ENCODE data around the gene GNG3.
A peak's percentile ranks its signal among the peaks of the same experiment; 100 is the strongest.
"Not testable (repeated sequence)": the region's sequence is repeated elsewhere in the genome, so short reads cannot be mapped to it uniquely, and the experiment has no call there.

Gene GNG3

DNA sequence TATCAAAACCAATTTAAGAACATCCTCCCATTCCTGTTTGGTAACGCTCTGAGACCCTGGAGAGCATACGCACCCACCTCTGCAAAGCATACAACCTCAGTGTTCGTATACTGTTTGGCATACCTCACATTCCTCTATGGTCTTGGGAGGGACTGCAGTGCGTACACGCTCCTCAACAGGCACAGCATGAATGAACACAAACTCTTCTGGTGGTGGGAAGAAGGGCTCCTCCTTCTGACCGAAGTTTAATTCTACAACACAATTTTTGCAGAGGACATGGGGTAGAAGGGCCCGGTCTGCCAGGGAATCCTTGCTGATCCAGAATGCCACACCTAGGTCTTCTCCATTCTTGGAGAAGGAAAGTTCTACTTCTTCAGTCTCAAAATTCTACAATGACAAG is 14.5 kb downstream of the GNG3 start:
- no peak for DNase-seq

DNA sequence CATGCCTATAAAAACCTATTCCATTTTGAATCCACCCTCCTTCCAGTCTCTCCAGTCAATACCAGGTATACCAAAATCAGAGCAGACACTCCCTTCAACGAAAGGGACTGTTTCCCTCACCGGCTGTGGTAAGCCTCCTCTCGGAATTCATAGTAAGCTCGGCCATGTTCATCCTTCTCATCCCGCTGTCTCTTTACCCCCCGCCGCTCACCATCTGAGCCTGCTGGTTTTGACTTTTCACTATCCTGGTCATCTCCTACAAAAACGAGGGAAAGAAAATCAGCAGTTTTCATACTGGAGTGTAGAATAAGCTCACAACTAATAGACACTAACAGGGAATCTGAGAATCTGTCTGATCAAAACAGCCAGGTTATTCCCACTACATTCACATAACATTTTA is 16.7 kb downstream of the GNG3 start:
- DNase-seq: no peak

- DNase-seq: no peak
These were observed 18.2 kb downstream of the GNG3 start for GRCh38 chr11:62725646-62726045.

- DNase-seq: peak in 1 of 2 experiments; percentile 22
These were observed 18.9 kb downstream of the GNG3 start for GRCh38 chr11:62726156-62726914.

- no peak for DNase-seq
These were observed 19.4 kb downstream of the GNG3 start for GRCh38 chr11:62726915-62727164.

- peak; percentile 96 to 99 for DNase-seq
These were observed 19.8 kb downstream of the GNG3 start, which contains the start of gene HNRNPUL2 for GRCh38 chr11:62727165-62727871. TSS of gene HNRNPUL2 (minus strand) at chr11:62727457. CDS start at chr11:62727156, 301 bp downstream.

- peak; percentile 60 to 84 for DNase-seq
These were observed 20.3 kb downstream of the GNG3 start for GRCh38 chr11:62727872-62728170.

GRCh38 chr11:62728171-62728988 is 20.9 kb downstream of the GNG3 start, which contains the start of gene TTC9C:
TSS of gene TTC9C (plus strand) at chr11:62728486. CDS start at chr11:62728849, 363 bp downstream.
- peak; percentile 78 to 80 for DNase-seq

DNA sequence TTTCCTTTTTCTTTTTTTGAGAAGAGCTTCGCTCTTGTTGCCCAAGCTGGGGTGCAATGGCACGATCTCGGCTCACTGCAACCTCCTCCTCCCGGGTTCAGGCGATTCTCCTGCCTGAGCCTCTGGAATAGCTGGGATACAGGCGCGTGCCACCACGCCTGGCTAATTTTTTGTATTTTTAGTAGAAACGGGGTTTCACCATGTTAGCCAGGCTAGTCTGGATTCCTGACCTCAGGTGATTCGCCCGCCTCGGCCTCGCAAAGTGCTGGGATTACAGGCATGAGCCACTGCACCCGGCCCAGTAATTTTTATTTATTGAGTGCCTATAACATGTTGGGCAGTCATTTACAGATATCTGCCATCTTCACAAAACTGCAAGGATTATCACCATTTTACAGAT is 22.6 kb downstream of the GNG3 start:
- not testable (repeated sequence) for DNase-seq

- no peak for DNase-seq
These were observed 25.4 kb downstream of the GNG3 start for GRCh38 chr11:62732830-62733229.

DNA sequence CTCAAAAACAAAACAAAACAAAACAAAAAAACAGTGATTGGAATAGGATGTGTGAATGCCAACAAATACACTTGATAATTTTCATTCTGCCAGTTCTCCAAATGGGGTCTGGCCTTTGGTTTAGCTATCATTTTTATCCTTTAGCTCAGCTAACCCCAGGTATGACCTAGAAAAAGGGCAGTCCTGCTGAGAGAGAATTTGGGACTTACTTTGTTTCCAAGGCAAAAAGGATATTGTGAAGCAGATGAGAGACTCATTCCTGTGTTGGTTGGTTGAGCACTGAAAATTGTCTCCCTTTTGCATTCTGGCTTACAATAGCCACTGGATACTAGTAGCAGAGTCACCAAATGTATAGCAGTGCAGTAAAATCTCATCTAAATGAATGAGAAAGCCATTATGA is 29.7 kb downstream of the GNG3 start:
- DNase-seq: no peak

- DNase-seq: no peak
These were observed 40.1 kb downstream of the GNG3 start for GRCh38 chr11:62747475-62748160.

DNA sequence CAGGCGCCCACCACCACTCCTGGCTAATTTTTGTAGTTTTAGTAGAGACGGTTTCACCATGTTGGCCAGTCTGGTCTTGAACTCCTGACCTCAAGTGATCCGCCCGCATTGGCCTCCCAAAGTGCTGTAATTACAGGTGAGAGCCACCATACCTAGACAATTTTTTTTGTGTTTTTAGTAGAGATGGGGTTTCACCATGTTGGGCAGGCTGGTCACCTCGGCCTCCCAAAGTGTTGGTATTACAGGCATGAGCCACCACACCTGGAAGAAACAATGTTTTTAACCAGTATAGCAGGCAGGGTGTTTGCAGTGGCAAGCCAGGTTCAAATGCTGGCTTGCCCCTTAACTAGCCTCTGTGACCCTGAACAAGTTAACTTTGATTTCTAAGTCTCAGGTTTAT is 42.5 kb downstream of the GNG3 start:
- DNase-seq: not testable (repeated sequence)

DNA sequence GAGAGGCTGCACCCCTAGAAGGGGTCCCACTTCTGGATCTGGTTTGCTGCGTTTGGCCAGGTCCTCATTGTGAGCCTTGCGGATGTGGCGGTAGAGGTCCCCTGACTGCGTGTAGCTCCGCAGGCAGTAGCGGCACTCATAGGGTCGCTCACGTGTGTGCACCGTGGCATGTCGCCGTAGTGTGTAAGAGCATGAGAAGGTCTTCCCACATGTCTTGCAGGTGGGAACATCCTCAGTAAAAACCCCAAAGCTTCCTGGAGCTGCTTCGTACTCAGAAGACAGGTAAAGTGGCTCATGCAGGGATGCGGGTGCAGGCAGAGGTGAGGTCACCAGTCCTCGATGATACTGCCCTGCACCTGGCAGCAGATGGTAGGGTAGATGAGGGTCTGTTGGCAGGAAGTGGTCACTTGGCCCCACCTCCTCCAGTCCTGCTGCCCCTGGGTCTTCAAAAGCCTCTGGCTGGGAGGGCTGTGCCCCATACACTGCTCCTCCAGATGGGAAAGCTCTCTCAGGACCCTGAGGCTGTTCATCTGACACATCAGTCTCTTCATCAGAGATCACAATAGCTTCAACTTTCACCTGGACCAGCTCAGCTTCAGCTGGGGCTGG is 44.8 kb downstream of the GNG3 start:
- no peak for DNase-seq

- DNase-seq: no peak
These were observed 45.7 kb downstream of the GNG3 start for GRCh38 chr11:62752994-62753735.

GRCh38 chr11:62753736-62754603 is 46.5 kb downstream of the GNG3 start, which contains the start of gene ZBTB3:
TSS of gene ZBTB3 (minus strand) at chr11:62754160. CDS start at chr11:62753664, 496 bp downstream.
- DNase-seq: peak; percentile 96 to 97

DNA sequence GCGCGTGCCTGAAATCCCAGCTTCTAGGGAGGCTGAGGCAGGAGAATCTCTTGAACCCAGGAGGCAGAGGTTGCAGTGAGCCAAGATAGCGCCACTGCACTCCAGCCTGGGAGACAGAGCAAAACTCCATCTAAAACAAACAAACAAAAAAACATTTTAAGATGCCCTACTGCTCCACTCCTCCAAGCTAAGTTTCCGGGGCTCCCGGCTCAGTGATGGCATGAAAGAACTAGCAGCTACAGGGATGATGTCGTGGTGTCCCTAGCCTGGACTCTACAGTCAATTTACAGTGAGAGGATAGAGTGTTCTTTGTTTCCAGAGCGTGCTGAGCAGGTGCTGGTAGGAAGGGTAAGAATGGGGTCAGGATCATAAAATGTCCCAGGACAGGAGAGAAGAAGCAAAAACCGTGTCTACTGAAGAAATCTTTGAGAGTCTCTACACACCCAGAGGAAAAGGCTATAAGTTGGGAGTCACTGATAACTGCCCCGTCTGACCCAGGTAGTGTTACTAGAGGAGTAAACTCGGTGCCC is 47.7 kb downstream of the GNG3 start:
- DNase-seq: no peak

- DNase-seq: no peak
These were observed 50.6 kb downstream of the GNG3 start for GRCh38 chr11:62757846-62758788.

All from stimulated activated CD4-positive, alpha-beta T cell treated with anti-CD3 and anti-CD28 coated beads, Interleukin-4, amount 100 ng/mL, for 4 hours (primary cell).